ENCODE data around the gene CNIH2. TPM values are rescaled to one million over a fixed set of nuclear protein-coding genes. Genes with fewer than 3 reads are reported as not detected.

Gene CNIH2
- total RNA-seq, 1 experiment from 2014 or later, result 1.3 TPM

DNA sequence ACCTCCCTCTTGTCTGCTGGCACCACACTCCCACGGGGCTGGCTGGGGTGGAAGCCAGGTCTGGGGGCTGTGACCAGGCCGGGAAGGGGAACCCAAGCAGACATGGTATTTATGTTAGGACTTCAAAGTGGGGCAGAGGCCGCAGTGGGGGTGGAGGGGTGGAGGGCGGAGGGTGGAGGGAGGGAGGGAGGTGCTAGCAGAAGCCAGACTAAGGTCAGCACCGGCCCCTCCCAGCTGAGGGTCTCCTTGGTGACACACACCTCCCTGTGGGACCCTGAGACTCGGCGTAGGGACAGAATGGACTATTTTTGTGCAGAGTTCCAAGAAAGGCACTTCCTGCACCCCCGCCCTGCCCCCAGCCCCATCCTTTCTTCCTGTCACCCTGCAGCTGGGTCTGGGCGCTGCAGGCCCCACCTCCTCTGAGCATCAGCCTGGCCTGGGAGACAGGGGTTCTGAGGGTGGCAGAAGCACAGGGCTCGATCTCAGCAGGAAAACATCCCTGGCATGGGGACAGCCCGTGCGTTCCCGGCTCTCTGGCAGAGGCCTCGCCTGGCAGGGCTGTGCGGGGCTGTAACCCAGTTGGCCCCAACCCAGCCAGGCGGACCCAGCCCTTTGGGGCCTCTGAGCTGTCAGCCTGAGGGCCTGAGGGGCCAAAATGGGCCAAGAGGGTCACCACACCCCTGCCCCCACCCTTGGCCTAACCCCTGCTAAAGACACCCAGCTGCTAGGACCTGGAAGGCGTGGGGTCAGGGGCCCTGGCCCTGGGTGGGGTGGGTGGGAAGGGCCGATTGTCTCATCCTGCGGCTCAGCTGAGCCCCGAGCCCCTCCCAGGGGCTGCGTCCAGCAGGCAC is 48.5 kb downstream of the CNIH2 start:
- Histone ChIP-seq H3K27ac (ENCODE audit: low read depth, low read length) (peak overlapping the region; percentile 3; the same call in 1 of the 2 replicates), H4K20me1 (ENCODE audit: insufficient read depth) (no peaks in the 10 kb centered on the region), H3K36me3 (ENCODE audit: control insufficient read depth in 1 of 2, insufficient read depth in 2 of 2, low read length in 2 of 2) (no peaks in the 10 kb centered on the region), H2AFZ (ENCODE audit: low read depth, low read length, poor library complexity, severe bottlenecking) (no peak overlapping the region), H3K9me3 (ENCODE audit: control insufficient read depth in 1 of 2, insufficient read depth in 1 of 2, low read depth in 1 of 2, low read length in 2 of 2) (no peaks in the 10 kb centered on the region), H3K9me2 (ENCODE audit: insufficient read depth) (no peaks in the 10 kb centered on the region), H3K27me3 (ENCODE audit: insufficient read depth, low read length) (no peaks in the 10 kb centered on the region), H3K79me2 (ENCODE audit: insufficient read depth, low read length) (no peaks in the 10 kb centered on the region), H3K4me1 (ENCODE audit: control insufficient read depth in 1 of 2, insufficient read depth in 2 of 2, low read length in 2 of 2) (peaks cover 17 to 57% of the 10 kb centered on the region in 2 experiments), H3K4me2 (ENCODE audit: low read length) (peak overlapping the region; percentile 73), H3K9ac (ENCODE audit: low read length) (peak overlapping the region; percentile 56; the same call in 1 of the 2 replicates), H3K4me3 (replicated peaks in 1 of 2; ENCODE audit: low read depth in 1 of 2, low read length in 2 of 2) (no peak overlapping the region)
- ATAC-seq, result no peak
- CTCF ChIA-PET, result interaction anchor here (1.0 kb wide), 1 partner anchor 14 kb away, joined by 18 read pairs; no protein-coding TSS in a partner anchor
- no TSS peak for BruUV-seq (replicated peaks)
- POLR2A ChIA-PET, result interaction anchor here (1.4 kb wide), 1 partner anchor 14 kb away, joined by 4 read pairs; no protein-coding TSS in a partner anchor
- intact Hi-C loops (cut with micrococcal nuclease), result no loop called here
- RAD21 ChIA-PET (ENCODE audit: low non-redundant PET in 1 of 2, low total read pairs in 2 of 2, uncharacterized antibody in 2 of 2, unreplicated experiment in 2 of 2), result interaction anchor here in 1 of 2 experiments (0.8 kb wide), 1 partner anchor 14 kb away, joined by 5 read pairs; no protein-coding TSS in a partner anchor
- TF ChIP-seq, protein P1, sequence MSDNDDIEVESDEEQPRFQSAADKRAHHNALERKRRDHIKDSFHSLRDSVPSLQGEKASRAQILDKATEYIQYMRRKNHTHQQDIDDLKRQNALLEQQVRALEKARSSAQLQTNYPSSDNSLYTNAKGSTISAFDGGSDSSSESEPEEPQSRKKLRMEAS (IDR thresholded peaks at IDR 0.05), result no peak
- TF ChIP-seq CTCF (IDR thresholded peaks at IDR 0.05 in 2 of 3, conservative IDR thresholded peaks at IDR 0.05 in 1 of 3; ENCODE audit: borderline replicate concordance in 1 of 3, insufficient read depth in 1 of 3, low read depth in 2 of 3, low read length in 2 of 3) (no peak), TCF7L2 (IDR thresholded peaks at IDR 0.05; ENCODE audit: borderline replicate concordance, extremely low read depth, insufficient read depth, insufficient read length) (no peak), RAD21 (IDR thresholded peaks at IDR 0.05; ENCODE audit: low read depth) (no peak), CBX3 (IDR thresholded peaks at IDR 0.05; ENCODE audit: low read depth) (no peak), JUND (IDR thresholded peaks at IDR 0.05) (no peak), REST (IDR thresholded peaks at IDR 0.05; ENCODE audit: low read depth) (no peak), ZBTB33 (IDR thresholded peaks at IDR 0.05; ENCODE audit: extremely low read depth, insufficient replicate concordance, low read length) (no peak), ATF3 (IDR thresholded peaks at IDR 0.05) (no peak), POLR2AphosphoS5 (IDR thresholded peaks at IDR 0.05; ENCODE audit: low read depth, low read length) (no peak), SIN3A (IDR thresholded peaks at IDR 0.05; ENCODE audit: low read depth) (no peak), POLR2A (IDR thresholded peaks at IDR 0.05; ENCODE audit: borderline replicate concordance, extremely low read depth, insufficient read depth, insufficient read length) (no peak), YY1 (IDR thresholded peaks at IDR 0.05; ENCODE audit: extremely low read depth, insufficient replicate concordance, low read depth, low read length) (no peak)
- DNase-seq (ENCODE audit: low read depth, low spot score), result no peak

All from HCT116 (cell line).